IPS-15b (cell line): ENCODE measurements around the gene CARD14.

Experiments used
- H3K27me3 ChIP-seq: one replicate; pipeline ENCODE4 v1.6.1; 2013; ENCODE audit warnings: low read length; ENCODE audit not compliant: control insufficient read depth, insufficient read depth
- H3K36me3 ChIP-seq: one replicate; pipeline ENCODE4 v1.6.1; 2013; ENCODE audit warnings: low read length; ENCODE audit not compliant: control insufficient read depth, insufficient read depth
- H3K4me1 ChIP-seq: one replicate; pipeline ENCODE4 v1.6.1; 2013; ENCODE audit warnings: mild to moderate bottlenecking, low read length; ENCODE audit not compliant: control insufficient read depth, insufficient read depth
- H3K4me3 ChIP-seq: one replicate; pipeline ENCODE4 v1.5.1; 2013; ENCODE audit warnings: low read depth, low read length
- H3K9ac ChIP-seq: one replicate; pipeline ENCODE4 v1.6.1; 2013; ENCODE audit warnings: low read depth, mild to moderate bottlenecking, low read length
- H3K9me3 ChIP-seq: one replicate; pipeline ENCODE4 v1.6.1; 2013; ENCODE audit warnings: mild to moderate bottlenecking, low read length; ENCODE audit not compliant: control insufficient read depth, insufficient read depth

CARD14 gene

GRCh38 chr17:80169784-80170500, at the start of gene CARD14:
Gene CARD14, plus strand, starts transcription at chr17:80170030. Its CDS starts 11,409 bp downstream, at chr17:80181439.
- no peaks in the 10 kb centered on the region for H3K27me3 ChIP-seq
- H3K4me3 ChIP-seq = no peak within 1 kb of the TSS
- H3K36me3 ChIP-seq = no peaks in the 10 kb centered on the region
- no peaks in the 10 kb centered on the region for H3K4me1 ChIP-seq
- no peaks in the 10 kb centered on the region for H3K9me3 ChIP-seq
- no peak within 1 kb of the TSS for H3K9ac ChIP-seq

GRCh38 chr17:80122026-80122575, 47.7 kb upstream of the CARD14 start:
- H3K4me1 ChIP-seq = peaks cover 12% of the 10 kb centered on the region
- no peak overlapping the region for H3K9ac ChIP-seq

DNA sequence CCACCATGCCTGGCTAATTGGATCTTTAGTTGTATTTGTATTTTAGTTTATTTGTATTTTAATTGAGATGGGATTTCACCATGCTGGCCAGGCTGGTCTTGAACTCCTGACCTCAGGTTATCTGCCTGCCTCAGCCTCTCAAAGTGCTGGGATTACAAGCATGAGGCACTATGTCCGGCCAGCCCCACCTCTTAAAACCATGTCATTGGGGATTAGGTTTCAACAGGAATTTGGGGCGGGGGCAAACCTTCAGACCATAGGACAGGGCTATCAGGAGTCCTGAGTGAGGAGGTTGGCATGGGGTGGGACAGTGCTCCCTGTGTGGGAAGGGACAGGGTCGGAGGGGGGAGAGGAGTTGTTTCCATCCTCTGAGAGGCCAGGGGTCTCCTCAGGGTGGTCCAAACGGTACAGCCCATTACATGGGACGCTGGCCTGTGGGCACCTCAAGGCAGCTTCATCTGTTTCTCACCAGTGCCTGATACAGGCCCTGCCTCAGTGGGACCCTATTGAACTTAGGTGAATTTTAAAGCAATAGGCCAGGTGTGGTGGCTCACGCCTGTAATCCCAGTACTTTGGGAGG, 46.8 kb upstream of the CARD14 start:
- no peak overlapping the region for H3K4me3 ChIP-seq
- H3K4me1 ChIP-seq = peaks cover 12% of the 10 kb centered on the region
- H3K27me3 ChIP-seq = no peaks in the 10 kb centered on the region
- H3K9ac ChIP-seq = no peak overlapping the region
- H3K36me3 ChIP-seq = no peaks in the 10 kb centered on the region
- H3K9me3 ChIP-seq = no peaks in the 10 kb centered on the region

More at GRCh38 chr17:80122026-80122575, 47.7 kb upstream of the CARD14 start:
- H3K9me3 ChIP-seq = no peaks in the 10 kb centered on the region
- H3K36me3 ChIP-seq = no peaks in the 10 kb centered on the region
- no peaks in the 10 kb centered on the region for H3K27me3 ChIP-seq
- H3K4me3 ChIP-seq = no peak overlapping the region

GRCh38 chr17:80123791-80124190, 46.0 kb upstream of the CARD14 start:
- no peaks in the 10 kb centered on the region for H3K36me3 ChIP-seq
- H3K4me1 ChIP-seq = peaks cover 12% of the 10 kb centered on the region
- H3K9ac ChIP-seq = no peak overlapping the region
- no peaks in the 10 kb centered on the region for H3K9me3 ChIP-seq
- H3K4me3 ChIP-seq = no peak overlapping the region
- H3K27me3 ChIP-seq = no peaks in the 10 kb centered on the region

- Histone ChIP-seq H3K4me1 (peaks cover 12% of the 10 kb centered on the region), H3K4me3 (no peak overlapping the region), H3K9ac (no peak overlapping the region), H3K36me3 (no peaks in the 10 kb centered on the region), H3K27me3 (no peaks in the 10 kb centered on the region), H3K9me3 (no peaks in the 10 kb centered on the region)
Measured at GRCh38 chr17:80124351-80124981, 45.4 kb upstream of the CARD14 start.

- no peaks in the 10 kb centered on the region for H3K27me3 ChIP-seq
- H3K9ac ChIP-seq = no peak overlapping the region
- H3K36me3 ChIP-seq = no peaks in the 10 kb centered on the region
- H3K9me3 ChIP-seq = no peaks in the 10 kb centered on the region
- peaks cover 12% of the 10 kb centered on the region for H3K4me1 ChIP-seq
- H3K4me3 ChIP-seq = no peak overlapping the region
Measured at GRCh38 chr17:80125656-80126448, 44.0 kb upstream of the CARD14 start.

GRCh38 chr17:80126449-80126715, 43.4 kb upstream of the CARD14 start:
- H3K27me3 ChIP-seq = no peaks in the 10 kb centered on the region
- H3K9ac ChIP-seq = no peak overlapping the region
- no peak overlapping the region for H3K4me3 ChIP-seq
- H3K36me3 ChIP-seq = no peaks in the 10 kb centered on the region
- no peaks in the 10 kb centered on the region for H3K9me3 ChIP-seq
- peaks cover 12% of the 10 kb centered on the region for H3K4me1 ChIP-seq

DNA sequence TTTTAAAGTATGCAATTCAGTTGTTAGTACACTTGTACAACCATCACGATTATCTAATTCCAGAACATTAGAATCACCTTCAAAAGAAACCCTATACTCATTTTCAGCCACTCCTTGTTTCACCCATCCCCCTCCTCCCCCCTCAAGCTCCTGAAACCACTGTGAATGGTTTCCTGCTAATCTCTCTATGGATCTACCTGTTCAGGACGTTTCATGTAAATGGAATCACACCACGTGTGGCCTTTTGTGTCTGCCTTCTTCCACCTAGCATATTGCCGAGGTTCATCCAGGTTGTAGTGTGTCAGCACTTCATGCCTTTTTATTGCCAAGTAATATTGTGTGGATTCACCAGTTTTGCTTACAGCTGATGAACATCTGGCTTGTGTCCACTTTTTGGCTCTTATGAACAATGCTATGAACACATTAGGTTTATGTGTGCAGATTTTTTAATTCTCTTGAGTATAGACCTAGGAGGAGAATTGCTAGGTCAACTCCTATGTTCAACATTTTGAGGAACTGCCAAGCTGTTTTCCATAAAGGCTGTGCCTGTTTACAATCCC, 40.7 kb upstream of the CARD14 start:
- Histone ChIP-seq H3K4me1 (peaks cover 7% of the 10 kb centered on the region), H3K27me3 (no peaks in the 10 kb centered on the region), H3K4me3 (no peak overlapping the region), H3K36me3 (peaks cover 9% of the 10 kb centered on the region), H3K9ac (no peak overlapping the region), H3K9me3 (no peaks in the 10 kb centered on the region)

DNA sequence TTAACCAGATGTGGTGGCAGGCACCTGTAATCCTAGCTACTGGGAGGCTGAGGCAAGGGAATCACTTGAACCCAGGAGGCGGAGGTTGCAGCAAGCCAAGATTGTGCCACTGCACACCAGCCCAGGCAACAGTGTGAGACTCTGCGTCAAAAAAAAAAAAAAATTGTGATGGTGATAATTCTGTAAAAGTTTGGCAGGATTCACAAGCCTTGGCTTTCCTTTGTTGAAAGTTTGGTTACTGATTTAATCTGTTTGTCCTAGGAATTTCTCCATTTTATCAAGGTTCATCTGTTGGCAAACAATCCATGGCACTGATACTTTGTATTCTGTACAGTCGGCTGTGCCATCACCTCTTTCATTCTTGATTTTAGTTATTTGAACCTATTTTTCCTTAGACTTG, 38.8 kb upstream of the CARD14 start:
- no peak overlapping the region for H3K4me3 ChIP-seq
- H3K9me3 ChIP-seq = no peaks in the 10 kb centered on the region
- H3K36me3 ChIP-seq = peaks cover 17% of the 10 kb centered on the region
- H3K9ac ChIP-seq = no peak overlapping the region
- no peaks in the 10 kb centered on the region for H3K4me1 ChIP-seq
- no peaks in the 10 kb centered on the region for H3K27me3 ChIP-seq

- Histone ChIP-seq H3K9me3 (no peaks in the 10 kb centered on the region), H3K36me3 (peaks cover 31% of the 10 kb centered on the region), H3K9ac (no peak overlapping the region), H3K27me3 (no peaks in the 10 kb centered on the region), H3K4me3 (no peak overlapping the region), H3K4me1 (no peaks in the 10 kb centered on the region)
Measured at GRCh38 chr17:80132906-80133625, 36.8 kb upstream of the CARD14 start.

DNA sequence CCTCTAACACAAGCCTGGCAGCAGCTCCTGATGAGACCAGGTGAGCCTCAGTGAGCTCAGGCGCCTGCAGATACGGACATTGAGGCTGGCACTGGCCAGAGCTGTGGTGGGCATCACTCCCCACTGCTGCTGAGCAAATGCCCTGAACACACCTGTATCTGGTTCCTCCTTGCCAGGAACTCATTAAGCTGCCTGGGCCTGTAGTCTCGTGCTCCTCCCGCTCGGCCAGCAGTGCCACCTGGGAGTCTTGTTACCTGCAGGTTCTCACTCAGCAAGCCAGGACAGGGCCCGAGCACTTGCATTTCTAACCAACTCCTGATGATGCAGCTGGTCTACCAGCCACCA, 36.2 kb upstream of the CARD14 start:
- H3K9ac ChIP-seq = no peak overlapping the region

More for the DNA sequence above, 36.2 kb upstream of the CARD14 start:
- Histone ChIP-seq H3K27me3 (no peaks in the 10 kb centered on the region), H3K4me3 (no peak overlapping the region), H3K9me3 (no peaks in the 10 kb centered on the region), H3K4me1 (no peaks in the 10 kb centered on the region), H3K36me3 (peaks cover 36% of the 10 kb centered on the region)
